HepG2 (cell line): Measurements from ENCODE around the gene PROX1. TPM values are rescaled to one million over a fixed set of nuclear protein-coding genes. Genes with fewer than 3 reads are reported as not detected.
A peak's percentile ranks its signal among the peaks of the same experiment; 100 is the strongest.

Source experiments
- AHR ChIP-seq: IDR thresholded peaks from 2 replicates; pipeline ENCODE4 v1.6.1; 2018; ENCODE audit warnings: missing genetic modification reagents, missing compliant biosample characterization
- AKAP8 ChIP-seq: sonication (generic); formaldehyde crosslinking; IDR thresholded peaks from 2 replicates; pipeline ENCODE4 v1.5.1; 2020; ENCODE audit warnings: mild to moderate bottlenecking, missing genetic modification reagents
- ARHGAP35 ChIP-seq: sonication (generic); formaldehyde crosslinking; IDR thresholded peaks from 2 replicates; pipeline ENCODE4 v1.9.0; 2022; ENCODE audit warnings: mild to moderate bottlenecking, inconsistent platforms, moderate library complexity, missing genetic modification reagents, borderline replicate concordance
- GLI4 ChIP-seq: sonication (generic); formaldehyde crosslinking; IDR thresholded peaks from 2 replicates; pipeline ENCODE4 v1.5.1; 2020; ENCODE audit warnings: missing genetic modification reagents, mild to moderate bottlenecking, moderate library complexity, borderline replicate concordance
- HNRNPLL ChIP-seq: fragments of 200-400 bp; formaldehyde crosslinking; IDR thresholded peaks from 2 replicates; pipeline ENCODE4 v1.6.1; 2017; ENCODE audit warnings: mild to moderate bottlenecking, low read depth, low read length; ENCODE audit not compliant: poor library complexity, severe bottlenecking
- PCBP1 ChIP-seq: fragments of 200-400 bp; formaldehyde crosslinking; IDR thresholded peaks from 2 replicates; pipeline ENCODE4 v1.6.1; 2017; ENCODE audit warnings: mild to moderate bottlenecking, low read depth, low read length, borderline replicate concordance
- PHF5A ChIP-seq: IDR thresholded peaks from one replicate; pipeline ENCODE4 v1.6.1; 2018; ENCODE audit warnings: low read depth, missing genetic modification reagents; ENCODE audit not compliant: unreplicated experiment
- SAP130 ChIP-seq: IDR thresholded peaks from 2 replicates; pipeline ENCODE4 v1.6.1; 2016; ENCODE audit warnings: low read depth
- TCF7L2 ChIP-seq: IDR thresholded peaks from 2 replicates; pipeline ENCODE4 v1.6.1; 2011; ENCODE audit warnings: mild to moderate bottlenecking, low read depth, low read length, moderate library complexity
- TGIF2 ChIP-seq: IDR thresholded peaks from 2 replicates; pipeline ENCODE4 v1.6.1; 2016; ENCODE audit warnings: control low read depth, missing compliant biosample characterization
- TRAFD1 ChIP-seq: sonication (generic); formaldehyde crosslinking; IDR thresholded peaks from 2 replicates; pipeline ENCODE4 v1.5.1; 2020; ENCODE audit warnings: missing genetic modification reagents, mild to moderate bottlenecking, borderline replicate concordance
- YEATS4 ChIP-seq: sonication (generic); formaldehyde crosslinking; IDR thresholded peaks from 2 replicates; pipeline ENCODE4 v1.4.0; 2020; ENCODE audit warnings: missing genetic modification reagents, borderline replicate concordance
- YY1 ChIP-seq: IDR thresholded peaks from 2 replicates; pipeline ENCODE4 v1.6.1; 2011; ENCODE audit warnings: low read length, low read depth, moderate library complexity, mild to moderate bottlenecking; ENCODE audit not compliant: insufficient read depth, insufficient replicate concordance
- ZMAT3 ChIP-seq: sonication (generic); formaldehyde crosslinking; conservative IDR thresholded peaks from 2 replicates; pipeline ENCODE4 v1.7.0; 2021; ENCODE audit warnings: missing genetic modification reagents
- ZNF496 ChIP-seq: sonication (generic); formaldehyde crosslinking; IDR thresholded peaks from 2 replicates; pipeline ENCODE4 v1.8.1; 2023; ENCODE audit warnings: mild to moderate bottlenecking, moderate library complexity, missing genetic modification reagents; ENCODE audit not compliant: insufficient replicate concordance
- ZNF615 ChIP-seq: sonication (generic); formaldehyde crosslinking; IDR thresholded peaks from 2 replicates; pipeline ENCODE4 v1.5.0; 2020; ENCODE audit warnings: mild to moderate bottlenecking, missing genetic modification reagents, borderline replicate concordance
- ZNF878 ChIP-seq: sonication (generic); formaldehyde crosslinking; IDR thresholded peaks from 2 replicates; pipeline ENCODE4 v1.8.1; 2023; ENCODE audit warnings: mild to moderate bottlenecking, missing genetic modification reagents, moderate library complexity
- ZSCAN22 ChIP-seq: sonication (generic); formaldehyde crosslinking; IDR thresholded peaks from 2 replicates; pipeline ENCODE4 v1.4.0; 2020; ENCODE audit warnings: mild to moderate bottlenecking, missing genetic modification reagents
- ZSCAN29 ChIP-seq: sonication (generic); formaldehyde crosslinking; conservative IDR thresholded peaks from 2 replicates; pipeline ENCODE4 v1.4.0; 2020; ENCODE audit warnings: mild to moderate bottlenecking, missing genetic modification reagents
- ZSCAN5A ChIP-seq: sonication (generic); formaldehyde crosslinking; IDR thresholded peaks from 2 replicates; pipeline ENCODE4 v1.8.0; 2022; ENCODE audit warnings: mild to moderate bottlenecking, missing genetic modification reagents, borderline replicate concordance
- polyA plus RNA-seq, 8 experiments: library from polyadenylated mRNA; depleted of rRNA in 3 of 8; stranded (reverse) in 7 of 8; unstranded in 1 of 8; fragments of >200 nt; fragmentation: Illumina TruSeq in 4 of 8; extraction: Trizol in 4 of 8; gene quantifications; 2 replicates each; pipeline versions ENCODE4 v1.2.1 to v1.2.3, GENCODE V29; 2011 to 2016; ENCODE audit warnings: low read depth in 4 of 8, missing spikeins in 1 of 8, mixed read lengths in 1 of 8; ENCODE audit not compliant: insufficient read depth in 1 of 8
- total RNA-seq, 5 experiments: library from RNA; depleted of rRNA; stranded (reverse); fragments of >200 nt; fragmentation: Illumina TruSeq; extraction: Trizol; gene quantifications; 2 replicates each; pipeline ENCODE4 v1.2.3, GENCODE V29; 2016; ENCODE audit warnings: low read depth in 1 of 5
- TF ChIP-seq, protein P1 (sequence below): sonication (generic); formaldehyde crosslinking; IDR thresholded peaks from 2 replicates; pipeline ENCODE4 v1.4.0; 2020; ENCODE audit warnings: missing genetic modification reagents, borderline replicate concordance
- TF ChIP-seq, protein P2 (sequence below): sonication (generic); formaldehyde crosslinking; IDR thresholded peaks from 2 replicates; pipeline ENCODE4 v1.4.0; 2020; ENCODE audit warnings: low read depth, mild to moderate bottlenecking, missing genetic modification reagents

Gene PROX1
- total and polyA plus RNA-seq, 2 of the 13 experiments (the other 11 are each of a cell fraction or from before 2014, with no cell fraction given) = 12.3 to 30.2 TPM

DNA sequence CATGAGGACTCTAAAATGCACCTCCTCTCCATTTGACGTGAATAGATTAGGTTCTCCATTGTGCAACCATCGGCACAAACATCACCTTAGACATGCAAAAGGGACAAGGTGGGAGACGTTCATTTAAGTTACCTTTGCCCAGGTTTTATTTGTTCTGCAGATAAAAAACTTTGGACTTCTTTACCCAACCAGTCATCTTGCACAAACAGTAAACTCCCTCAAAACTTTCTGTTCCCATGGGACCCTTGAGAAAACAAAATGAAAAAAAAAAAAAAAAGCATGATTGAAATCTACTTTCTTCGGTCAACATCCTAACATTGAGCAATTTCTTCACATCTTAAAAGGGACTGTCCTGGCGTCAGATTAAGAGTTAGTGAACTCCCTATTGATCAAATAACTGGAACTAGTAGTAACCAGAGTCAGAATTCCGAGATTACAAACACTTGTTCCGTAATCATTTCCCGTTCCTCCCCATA is 31.4 kb upstream of the PROX1 start (continued):
- TF ChIP-seq ZSCAN29 (CRISPR knock-in tag) = 0 out of 2 replicates have a peak, but pooled peaks have one; percentile 37
- TF ChIP-seq PHF5A (CRISPR knock-in tag) = no peak
- TF ChIP-seq PCBP1 = no peak
- TF ChIP-seq ZNF878 = no peak
- no peak for TF ChIP-seq TGIF2
- no peak for TF ChIP-seq AKAP8 (CRISPR knock-in tag)
- TF ChIP-seq, protein P1, sequence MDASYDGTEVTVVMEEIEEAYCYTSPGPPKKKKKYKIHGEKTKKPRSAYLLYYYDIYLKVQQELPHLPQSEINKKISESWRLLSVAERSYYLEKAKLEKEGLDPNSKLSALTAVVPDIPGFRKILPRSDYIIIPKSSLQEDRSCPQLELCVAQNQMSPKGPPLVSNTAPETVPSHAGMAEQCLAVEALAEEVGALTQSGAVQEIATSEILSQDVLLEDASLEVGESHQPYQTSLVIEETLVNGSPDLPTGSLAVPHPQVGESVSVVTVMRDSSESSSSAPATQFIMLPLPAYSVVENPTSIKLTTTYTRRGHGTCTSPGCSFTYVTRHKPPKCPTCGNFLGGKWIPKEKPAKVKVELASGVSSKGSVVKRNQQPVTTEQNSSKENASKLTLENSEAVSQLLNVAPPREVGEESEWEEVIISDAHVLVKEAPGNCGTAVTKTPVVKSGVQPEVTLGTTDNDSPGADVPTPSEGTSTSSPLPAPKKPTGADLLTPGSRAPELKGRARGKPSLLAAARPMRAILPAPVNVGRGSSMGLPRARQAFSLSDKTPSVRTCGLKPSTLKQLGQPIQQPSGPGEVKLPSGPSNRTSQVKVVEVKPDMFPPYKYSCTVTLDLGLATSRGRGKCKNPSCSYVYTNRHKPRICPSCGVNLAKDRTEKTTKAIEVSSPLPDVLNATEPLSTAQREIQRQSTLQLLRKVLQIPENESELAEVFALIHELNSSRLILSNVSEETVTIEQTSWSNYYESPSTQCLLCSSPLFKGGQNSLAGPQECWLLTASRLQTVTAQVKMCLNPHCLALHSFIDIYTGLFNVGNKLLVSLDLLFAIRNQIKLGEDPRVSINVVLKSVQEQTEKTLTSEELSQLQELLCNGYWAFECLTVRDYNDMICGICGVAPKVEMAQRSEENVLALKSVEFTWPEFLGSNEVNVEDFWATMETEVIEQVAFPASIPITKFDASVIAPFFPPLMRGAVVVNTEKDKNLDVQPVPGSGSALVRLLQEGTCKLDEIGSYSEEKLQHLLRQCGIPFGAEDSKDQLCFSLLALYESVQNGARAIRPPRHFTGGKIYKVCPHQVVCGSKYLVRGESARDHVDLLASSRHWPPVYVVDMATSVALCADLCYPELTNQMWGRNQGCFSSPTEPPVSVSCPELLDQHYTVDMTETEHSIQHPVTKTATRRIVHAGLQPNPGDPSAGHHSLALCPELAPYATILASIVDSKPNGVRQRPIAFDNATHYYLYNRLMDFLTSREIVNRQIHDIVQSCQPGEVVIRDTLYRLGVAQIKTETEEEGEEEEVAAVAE (CRISPR knock-in tag) = no peak
- no peak for TF ChIP-seq ZNF496 (CRISPR knock-in tag)
- TF ChIP-seq ZSCAN5A = no peak
- TF ChIP-seq ZSCAN22 (CRISPR knock-in tag) = no peak
- no peak for TF ChIP-seq ARHGAP35 (CRISPR knock-in tag)
- TF ChIP-seq ZNF615 (CRISPR knock-in tag) = no peak
- peak; percentile 82 for TF ChIP-seq TCF7L2
- no peak for TF ChIP-seq HNRNPLL
- TF ChIP-seq AHR (CRISPR knock-in tag) = no peak
- TF ChIP-seq, protein P2, sequence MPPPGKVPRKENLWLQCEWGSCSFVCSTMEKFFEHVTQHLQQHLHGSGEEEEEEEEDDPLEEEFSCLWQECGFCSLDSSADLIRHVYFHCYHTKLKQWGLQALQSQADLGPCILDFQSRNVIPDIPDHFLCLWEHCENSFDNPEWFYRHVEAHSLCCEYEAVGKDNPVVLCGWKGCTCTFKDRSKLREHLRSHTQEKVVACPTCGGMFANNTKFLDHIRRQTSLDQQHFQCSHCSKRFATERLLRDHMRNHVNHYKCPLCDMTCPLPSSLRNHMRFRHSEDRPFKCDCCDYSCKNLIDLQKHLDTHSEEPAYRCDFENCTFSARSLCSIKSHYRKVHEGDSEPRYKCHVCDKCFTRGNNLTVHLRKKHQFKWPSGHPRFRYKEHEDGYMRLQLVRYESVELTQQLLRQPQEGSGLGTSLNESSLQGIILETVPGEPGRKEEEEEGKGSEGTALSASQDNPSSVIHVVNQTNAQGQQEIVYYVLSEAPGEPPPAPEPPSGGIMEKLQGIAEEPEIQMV = no peak
- TF ChIP-seq GLI4 (CRISPR knock-in tag) = no peak
- TF ChIP-seq YEATS4 (CRISPR knock-in tag) = no peak; the same call in 1 of the 2 replicates
- TF ChIP-seq YY1 = no peak
- TF ChIP-seq SAP130 (CRISPR knock-in tag) = peak; percentile 48
- TF ChIP-seq TRAFD1 (CRISPR knock-in tag) = no peak
- no peak for TF ChIP-seq ZMAT3 (CRISPR knock-in tag)
